Heart right ventricle (tissue), 16 donors: Measurements from ENCODE around the gene ANKLE2. TPM values are rescaled to one million over a fixed set of nuclear protein-coding genes. Genes with fewer than 3 reads are reported as not detected.
A peak's percentile ranks its signal among the peaks of the same experiment; 100 is the strongest.

ENCODE experiments used
- ATAC-seq, 8 donors: fragments of 200-7000 bp; cut with Tn5 transposase; one replicate each; pipeline ENCODE4 v1.9.1; 2020; ENCODE audit warnings: mild to moderate bottlenecking in 8 of 8, moderate library complexity in 8 of 8, moderate number of reproducible peaks in 1 of 8
- DNase-seq, 2 donors: peaks; one replicate each; pipeline ENCODE4 v3.0.0-alpha.2; 2020
- H3K27ac ChIP-seq, 10 donors: fragments of 200-600 bp; sonication (generic) in 2 of 10; one replicate each; pipeline versions ENCODE4 v1.5.0 to v1.8.0; 2020 to 2022; ENCODE audit warnings: mild to moderate bottlenecking in 3 of 10
- H3K27me3 ChIP-seq, 7 donors: fragments of 200-600 bp; one replicate each; pipeline ENCODE4 v1.8.0; 2021 to 2022; ENCODE audit warnings: mild to moderate bottlenecking in 2 of 7
- H3K36me3 ChIP-seq, 9 donors: fragments of 200-600 bp; sonication (generic) in 1 of 9; one replicate each; pipeline versions ENCODE4 v1.5.0 to v1.8.0; 2020 to 2022; ENCODE audit warnings: mild to moderate bottlenecking in 2 of 9
- H3K4me1 ChIP-seq, 9 donors: fragments of 200-600 bp; sonication (generic) in 1 of 9; one replicate each; pipeline versions ENCODE4 v1.5.0 to v1.8.0; 2020 to 2022; ENCODE audit warnings: mild to moderate bottlenecking in 4 of 9
- H3K4me3 ChIP-seq, 10 donors: fragments of 200-600 bp; sonication (generic) in 2 of 10; one replicate each; pipeline versions ENCODE4 v1.5.0 to v1.8.0; 2020 to 2022; ENCODE audit warnings: mild to moderate bottlenecking in 7 of 10, moderate library complexity in 2 of 10
- H3K9me3 ChIP-seq, 11 donors: fragments of 200-600 bp in 10 of 11; sonication (generic) in 2 of 11; one replicate each; pipeline versions ENCODE4 v1.5.0 to v1.8.0; 2013 to 2022; ENCODE audit warnings: mild to moderate bottlenecking in 2 of 11, control low read depth in 1 of 11, moderate library complexity in 1 of 11
- WGBS, 2 donors: extraction: QIAGEN DNeasy Blood & Tissue Kit; methylation state at CpG; one replicate each; pipeline ENCODE4 v1.1.7; 2013; ENCODE audit warnings: inconsistent platforms in 1 of 2; 5-methylcytosine and 5-hydroxymethylcytosine counted together
- intact Hi-C, 10 donors: fragments of 100-400 bp; cut with DNase I; formaldehyde crosslinking; loops; one replicate each; pipeline versions ENCODE4 v1.11.1 to v1.14.2; 2022
- polyA plus RNA-seq, 2 donors: library from polyadenylated mRNA; stranded (reverse); fragments of 200-250 nt; gene quantifications; one replicate each; pipeline ENCODE4 v1.2.3, GENCODE V29; 2013
- total RNA-seq, 10 donors: library from RNA; stranded (reverse); fragmentation: NEBNext Ultra II Directional in 3 of 10; extraction: Animal tissue kit (Norgen Biotek cat#: 25700) in 3 of 10; gene quantifications; one replicate each; pipeline versions ENCODE4 v1.2.1 to v1.2.4, GENCODE V29; 2021 to 2023
- TF ChIP-seq, protein P1 (sequence below), 9 donors: fragments of 200-600 bp; sonication (generic) in 2 of 9; IDR thresholded peaks; one replicate each; pipeline versions ENCODE4 v1.5.0 to v1.8.0; 2021 to 2022; ENCODE audit warnings: antibody characterized with exemption in 9 of 9, mild to moderate bottlenecking in 5 of 9, moderate library complexity in 1 of 9
- donor health status: Arrhythmogenic right ventricular cardiomyopathy.
- donor health status: ischemic (EF 13 %, LVEDD 7.1; RV severe dilation, severe dysfunction).
- donor health status: healthy with polysubstance abuse.
- donor health status: DM: no; HTN: yes; CAD: no.
- donor health status: DM: no; HTN: no; CAD: no.
- donor health status: ischemic (EF 25% LVEDD 6.9; RV normal size, moderate dysfunction).
- donor health status: ischemic (EF 25% LVEDD 5.7; RV mildly dilated, moderate dysfunction).
- donor health status: healthy.
- donor health status: DM: yes; HTN: yes; CAD: no.
- donor health status: Ischemic cardiomyopathy.
- donor health status: ischemic (EF 35%, LVEDD 5.7; RV mildly dilated, moderate dysfunction).
- donor health status: nonischemic (EF 11% LVEDD 7.7; RV severe dilation, severe dysfunction).
- donor health status: DM: yes; HTN: yes; CAD: no.
- donor health status: PGD.
- donor health status: ischemic (EF 29% LVEDD 5.4; RV normal size, mild dysfunction).
- donor health status: nonischemic (EF 23%, LVEDD 6.1; RV moderate dilation, normal function).

The ANKLE2 gene
- total and polyA plus RNA-seq, 12 donors = 17.4 to 39.4 (median 30.3) TPM

DNA sequence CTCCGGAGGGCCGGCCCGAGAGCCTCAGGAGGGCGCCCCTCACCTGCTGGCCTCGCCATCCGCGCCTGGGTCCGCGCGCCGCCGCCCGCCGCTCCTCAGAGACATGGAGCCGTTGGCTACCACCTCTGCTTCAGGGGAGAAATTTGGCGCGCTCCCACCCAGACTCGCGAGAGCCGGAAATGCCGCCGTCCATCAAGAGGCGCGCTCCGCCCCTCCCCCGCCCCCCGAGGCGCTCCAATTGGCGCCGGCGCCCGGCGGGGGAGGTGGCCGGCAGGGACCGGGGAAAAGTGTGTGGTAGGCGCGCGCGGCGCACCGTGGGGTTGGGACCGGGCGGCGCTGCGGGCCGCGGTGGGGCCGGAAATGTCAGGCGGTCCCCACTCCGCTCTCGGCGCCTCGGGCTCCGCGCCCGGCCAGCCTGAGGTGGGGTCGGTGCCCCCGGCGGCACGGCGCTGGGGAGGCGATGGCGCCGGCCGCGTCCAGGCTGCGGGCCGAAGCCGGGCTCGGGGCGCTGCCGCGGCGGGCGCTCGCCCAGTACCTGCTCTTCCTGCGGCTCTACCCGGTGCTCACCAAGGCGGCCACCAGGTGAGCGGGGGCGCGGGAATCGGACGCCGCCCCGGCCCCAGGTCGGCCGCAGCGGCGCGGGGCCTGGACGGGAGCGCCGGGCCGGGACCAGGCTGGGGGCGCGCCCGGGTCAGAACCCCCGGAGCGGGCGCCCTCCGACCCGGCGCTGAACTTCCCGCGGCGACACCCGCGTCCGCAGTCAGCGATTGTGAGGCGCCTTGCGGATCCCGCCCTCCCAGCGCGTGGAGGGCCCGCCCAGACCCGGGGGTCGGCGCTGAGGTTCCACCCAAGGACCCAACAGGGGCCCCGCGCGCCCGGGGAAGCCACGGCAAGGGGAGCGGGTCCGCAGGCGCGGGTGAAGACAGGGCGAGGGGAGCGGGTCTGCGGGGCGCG lies 74.1 kb downstream of the ANKLE2 start, which contains the start of the genes POLE and PXMP2:
Gene POLE, minus strand, starts transcription at position 132 of the 954 bp plus-strand sequence. Its CDS starts 27 bp downstream, at position 105.
Gene PXMP2, plus strand, starts transcription at position 377 of the 954 bp plus-strand sequence. Its CDS starts 84 bp downstream, at position 461.
- no peaks in the 10 kb centered on the region for H3K36me3 ChIP-seq
- H3K4me3 ChIP-seq = peak within 1 kb of the TSS; percentile 56 to 99 (median 72)
- peak; percentile 97 for DNase-seq
- no peaks in the 10 kb centered on the region for H3K27me3 ChIP-seq
- peak; percentile 98 to 100 (median 99) for ATAC-seq
- H3K27ac ChIP-seq = peak within 1 kb of the TSS; percentile 5 to 88 (median 68)
- 0 to 1% methylated on average over 134 of the region's 134 CpGs for WGBS, 2 donors
- H3K9me3 ChIP-seq = no peaks in the 10 kb centered on the region
- peaks cover 3 to 17% (median 11%) of the 10 kb centered on the region in 9 donors for H3K4me1 ChIP-seq
- TF ChIP-seq, protein P1, sequence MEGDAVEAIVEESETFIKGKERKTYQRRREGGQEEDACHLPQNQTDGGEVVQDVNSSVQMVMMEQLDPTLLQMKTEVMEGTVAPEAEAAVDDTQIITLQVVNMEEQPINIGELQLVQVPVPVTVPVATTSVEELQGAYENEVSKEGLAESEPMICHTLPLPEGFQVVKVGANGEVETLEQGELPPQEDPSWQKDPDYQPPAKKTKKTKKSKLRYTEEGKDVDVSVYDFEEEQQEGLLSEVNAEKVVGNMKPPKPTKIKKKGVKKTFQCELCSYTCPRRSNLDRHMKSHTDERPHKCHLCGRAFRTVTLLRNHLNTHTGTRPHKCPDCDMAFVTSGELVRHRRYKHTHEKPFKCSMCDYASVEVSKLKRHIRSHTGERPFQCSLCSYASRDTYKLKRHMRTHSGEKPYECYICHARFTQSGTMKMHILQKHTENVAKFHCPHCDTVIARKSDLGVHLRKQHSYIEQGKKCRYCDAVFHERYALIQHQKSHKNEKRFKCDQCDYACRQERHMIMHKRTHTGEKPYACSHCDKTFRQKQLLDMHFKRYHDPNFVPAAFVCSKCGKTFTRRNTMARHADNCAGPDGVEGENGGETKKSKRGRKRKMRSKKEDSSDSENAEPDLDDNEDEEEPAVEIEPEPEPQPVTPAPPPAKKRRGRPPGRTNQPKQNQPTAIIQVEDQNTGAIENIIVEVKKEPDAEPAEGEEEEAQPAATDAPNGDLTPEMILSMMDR (IDR thresholded peaks at IDR 0.05) = peak in 1 of 9 donors; percentile 18
- intact Hi-C loops = no loop called here

DNA sequence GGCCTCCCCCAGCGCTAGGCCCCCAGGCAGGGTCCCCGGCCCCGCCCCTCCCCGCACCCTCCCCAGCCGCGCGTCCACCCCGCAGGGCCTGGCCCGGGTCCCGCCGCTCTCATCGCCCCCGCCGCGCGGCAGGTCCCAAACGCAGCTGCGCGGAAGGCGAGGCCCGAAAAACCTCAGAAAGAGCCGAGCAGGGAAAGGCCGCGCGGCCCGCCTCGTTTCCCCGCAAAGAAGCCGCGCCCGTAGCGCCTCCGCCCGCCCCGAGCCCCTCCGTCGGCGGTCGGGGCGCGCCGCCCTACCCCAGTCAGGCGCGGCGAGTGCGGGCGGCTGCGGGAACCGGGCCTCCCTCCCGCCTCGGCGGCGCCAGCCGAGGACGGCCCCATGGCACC lies 74.8 kb downstream of the ANKLE2 start:
- Histone ChIP-seq H3K4me1 (peaks cover 3 to 17% (median 11%) of the 10 kb centered on the region in 9 donors), H3K27ac (peak overlapping the region; percentile 5 to 88 (median 62)), H3K9me3 (no peaks in the 10 kb centered on the region), H3K4me3 (peak overlapping the region; percentile 56 to 99 (median 69)), H3K36me3 (no peaks in the 10 kb centered on the region), H3K27me3 (no peaks in the 10 kb centered on the region)
- DNase-seq = no peak
- TF ChIP-seq, protein P1 (IDR thresholded peaks at IDR 0.05) = no peak
- peak in 2 of 8 donors; percentile 46 to 48 for ATAC-seq
- intact Hi-C loops = no loop called here
- WGBS, 2 donors = 1% methylated on average over 44 to 55 of the region's 55 CpGs

DNA sequence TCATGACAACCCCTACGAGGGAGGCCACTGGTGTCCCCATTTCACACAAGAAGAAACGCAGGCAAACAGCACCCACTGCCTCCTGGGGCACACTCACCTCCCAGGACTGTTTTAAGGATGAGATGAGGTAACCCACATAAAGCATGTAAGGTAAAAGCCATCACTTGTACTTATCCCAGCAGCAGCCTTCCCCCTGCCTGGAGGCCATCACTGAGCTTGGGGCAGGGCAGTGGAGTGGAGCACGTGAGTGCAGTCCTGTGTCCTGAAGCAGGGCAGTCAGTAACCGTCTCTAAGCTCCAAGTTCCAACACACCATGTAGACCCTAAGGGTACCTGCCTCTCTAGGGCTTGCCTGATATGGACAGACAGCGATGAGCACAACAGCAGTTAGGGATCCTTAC lies 76.2 kb downstream of the ANKLE2 start:
- WGBS, 2 donors = 66 to 71% methylated on average over 5 of the region's 5 CpGs
- H3K4me1 ChIP-seq = peaks cover 3 to 17% (median 11%) of the 10 kb centered on the region in 9 donors
- H3K27me3 ChIP-seq = no peaks in the 10 kb centered on the region
- no peak overlapping the region for H3K27ac ChIP-seq
- no peaks in the 10 kb centered on the region for H3K9me3 ChIP-seq
- TF ChIP-seq, protein P1 (IDR thresholded peaks at IDR 0.05) = no peak
- ATAC-seq (no peak), DNase-seq (no peak)
- H3K36me3 ChIP-seq = no peaks in the 10 kb centered on the region
- no peak overlapping the region for H3K4me3 ChIP-seq
- intact Hi-C loops = no loop called here

DNA sequence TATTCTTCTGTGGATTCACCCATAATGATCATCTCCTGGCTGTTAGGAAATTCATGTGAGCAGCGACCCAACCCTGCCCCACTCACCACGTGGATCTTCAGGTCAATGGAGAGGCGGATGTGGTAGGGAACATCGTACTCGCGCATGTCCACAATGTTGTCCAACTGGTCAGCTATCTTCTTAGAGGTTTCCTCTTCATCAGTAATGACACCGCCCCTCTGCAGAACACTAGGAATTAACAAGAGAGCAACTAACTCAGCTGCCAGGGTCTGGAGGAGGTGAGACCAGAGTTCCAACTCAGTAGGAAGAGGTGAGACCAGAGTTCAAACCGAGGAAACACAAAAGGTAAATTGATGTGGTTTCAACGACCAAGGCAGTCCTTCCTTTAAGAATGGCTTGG lies 84.1 kb downstream of the ANKLE2 start:
- TF ChIP-seq, protein P1 (IDR thresholded peaks at IDR 0.05) = no peak

More for the DNA sequence above, 84.1 kb downstream of the ANKLE2 start:
- no peak overlapping the region for H3K4me3 ChIP-seq
- ATAC-seq (no peak), DNase-seq (no peak)
- WGBS, 2 donors = 94% methylated on average over 9 of the region's 9 CpGs
- no peaks in the 10 kb centered on the region for H3K27me3 ChIP-seq
- H3K4me1 ChIP-seq = no peaks in the 10 kb centered on the region
- intact Hi-C loops = no loop called here
- peaks cover 0 to 79% (median 27%) of the 10 kb centered on the region in 9 donors for H3K36me3 ChIP-seq
- no peaks in the 10 kb centered on the region for H3K9me3 ChIP-seq
- no peak overlapping the region for H3K27ac ChIP-seq
